Activated CD8-positive, alpha-beta memory T cell treated with anti-CD3 and anti-CD28 coated beads for 1 hour (primary cell): ENCODE results near the gene EIF2B1.

Source experiments
- DNase-seq, 2 donors: peaks; one replicate each; pipeline ENCODE4 v3.0.0-alpha.2; 2020; ENCODE audit warnings: low read depth in 1 of 2; ENCODE audit errors: extremely low read depth in 1 of 2

The EIF2B1 gene

GRCh38 chr12:123571343-123571813 is 62.1 kb downstream of the EIF2B1 start:
- no peak for DNase-seq
